ENCODE results near the gene TSPAN31. TPM values are rescaled to one million over a fixed set of nuclear protein-coding genes. Genes with fewer than 3 reads are reported as not detected.
A peak's percentile ranks its signal among the peaks of the same experiment; 100 is the strongest.

TSPAN31 gene
- total and polyA plus RNA-seq, 2 of the 8 experiments (the other 6 are each of a cell fraction or from before 2014, with no cell fraction given) = 15.8 to 31.4 TPM

GRCh38 chr12:57772429-57773322 lies 27.8 kb downstream of the TSPAN31 start, which contains the start of gene EEF1AKMT3:
EEF1AKMT3 (plus strand) TSS chr12:57772614; CDS start chr12:57772725, 111 bp downstream.
- H2BK12ac ChIP-seq (ENCODE audit: low read depth, low read length) = peak within 1 kb of the TSS; percentile 99
- peak within 1 kb of the TSS; percentile 99 for H4K5ac ChIP-seq (ENCODE audit: insufficient read length, low read depth, low read length)
- peak within 1 kb of the TSS; percentile 99 for H3K27ac ChIP-seq (ENCODE audit: low read depth, low read length)
- H3K18ac ChIP-seq (ENCODE audit: extremely low read depth, low read length) = peak within 1 kb of the TSS; percentile 99
- no peak within 1 kb of the TSS; the same call in 1 of the 2 replicates for H2AK5ac ChIP-seq (ENCODE audit: low read depth, low read length)
- peak within 1 kb of the TSS; percentile 96 for H4K91ac ChIP-seq (replicated peaks; ENCODE audit: insufficient read length, low read length)
- peak within 1 kb of the TSS; percentile 96 to 99 for H3K4me2 ChIP-seq (ENCODE audit: insufficient read depth in 1 of 2, low read depth in 2 of 2, low read length in 2 of 2)
- H3K79me1 ChIP-seq (ENCODE audit: low read depth, low read length) = no peaks in the 10 kb centered on the region; the same call in 1 of the 2 replicates
- 0 out of 4 replicates have a peak, but pooled peaks cover 0 to 7% of the 10 kb centered on the region in 2 experiments for H3K79me2 ChIP-seq (ENCODE audit: control insufficient read depth in 1 of 2, insufficient read depth in 2 of 2, low read length in 2 of 2)
- peak within 1 kb of the TSS; percentile 100 for H2BK5ac ChIP-seq (ENCODE audit: low read depth, low read length)
- H4K20me1 ChIP-seq (replicated peaks in 1 of 2; ENCODE audit: control insufficient read depth in 1 of 2, insufficient read depth in 2 of 2, low read length in 2 of 2) = no peaks in the 10 kb centered on the region
- no peaks in the 10 kb centered on the region for H3K9me3 ChIP-seq (ENCODE audit: insufficient read depth in 2 of 2, low read depth in 1 of 2, low read length in 1 of 2)
- 7% methylated on average over 40 of the region's 67 CpGs; no CpG with 5 or more reads in 1 of the 2 experiments for WGBS, 2 experiments (ENCODE audit: extremely low coverage in 1 of 2, insufficient coverage in 1 of 2, insufficient read length in 1 of 2, insufficient replicate concordance in 2 of 2, low coverage in 1 of 2, low lambda C conversion rate in 2 of 2, missing lambda C conversion rate in 1 of 2)
- H3K56ac ChIP-seq (replicated peaks; ENCODE audit: insufficient read length, low read depth, low read length) = peak within 1 kb of the TSS; percentile 85
- H2AFZ ChIP-seq (ENCODE audit: low read length) = peak within 1 kb of the TSS; percentile 80
- H2BK15ac ChIP-seq (ENCODE audit: low read length) = peak within 1 kb of the TSS; percentile 99
- peak within 1 kb of the TSS; percentile 91 for H3K4ac ChIP-seq (replicated peaks; ENCODE audit: insufficient read length, low read depth, low read length)
- H3K9ac ChIP-seq (replicated peaks in 1 of 4; ENCODE audit: extremely low read depth in 1 of 4, low read depth in 3 of 4, low read length in 3 of 4) = peak within 1 kb of the TSS; percentile 98 to 100 (median 99)
- H3K4me1 ChIP-seq (replicated peaks in 1 of 4; ENCODE audit: control insufficient read depth in 3 of 4, insufficient read depth in 4 of 4, low read length in 3 of 4) = peaks cover 0 to 3% (median 1%) of the 10 kb centered on the region in 4 experiments; a peak in 3 of 7 replicates
- H3K36me3 ChIP-seq (ENCODE audit: control insufficient read depth in 2 of 4, insufficient read depth in 4 of 4, low read length in 3 of 4) = peaks cover 10 to 17% (median 13%) of the 10 kb centered on the region in 4 experiments; a peak in 7 of 8 replicates
- H3K14ac ChIP-seq (ENCODE audit: insufficient read length) = no peak within 1 kb of the TSS
- H3K4me3 ChIP-seq (ENCODE audit: extremely low read depth in 1 of 4, insufficient read depth in 2 of 4, low read depth in 3 of 4, low read length in 4 of 4) = peak within 1 kb of the TSS; percentile 79 to 99 (median 95)
- H4K8ac ChIP-seq (ENCODE audit: extremely low read depth, insufficient read depth, low read length) = peak within 1 kb of the TSS; percentile 100
- peaks cover 0 to 4% (median 1%) of the 10 kb centered on the region in 4 experiments; a peak in 2 of 7 replicates for H3K27me3 ChIP-seq (replicated peaks in 1 of 4; ENCODE audit: control insufficient read depth in 3 of 4, extremely low read depth in 1 of 4, insufficient read depth in 3 of 4, low read length in 3 of 4)
- H3K23me2 ChIP-seq (ENCODE audit: low read depth, low read length) = peaks cover 12% of the 10 kb centered on the region; the same call in 1 of the 2 replicates
- DNase-seq (ENCODE audit: low read depth in 1 of 2, low spot score in 2 of 2) (no peak), FAIRE-seq (no peak)
- peak within 1 kb of the TSS; percentile 86 for H2BK120ac ChIP-seq (replicated peaks; ENCODE audit: low read depth, low read length)
- ChIA-PET CTCF (ENCODE audit: partially characterized antibody) (interaction anchor here (0.6 to 4.5 kb wide), 8 partner anchors 10 to 79 kb away, joined by 3 to 28 read pairs (median 4); partner anchors contain the start of genes OS9 and TSFM), POLR2A (ENCODE audit: partially characterized antibody) (interaction anchor here (0.7 to 2.0 kb wide), 31 partner anchors 8 to 179 kb away, joined by 3 to 22 read pairs (median 4); partner anchors contain the start of genes CTDSP2, MARCHF9, TSFM and TSPAN31)
- H3K23ac ChIP-seq (ENCODE audit: insufficient read length) = no peak within 1 kb of the TSS
- H2BK20ac ChIP-seq (ENCODE audit: low read length) = 0 out of 2 replicates have a peak within 1 kb of the TSS, but pooled peaks have one; percentile 82
- TF ChIP-seq POLR2A (IDR thresholded peaks at IDR 0.05; ENCODE audit: control extremely low read depth in 1 of 2, low read depth in 2 of 2, low read length in 2 of 2) = no peak
- no peak for TF ChIP-seq SIN3A (conservative IDR thresholded peaks at IDR 0.05 in 1 of 2, IDR thresholded peaks at IDR 0.05 in 1 of 2; ENCODE audit: low read depth in 1 of 2, low read length in 2 of 2)
- peak; percentile 59; the same call in 1 of the 2 replicates for TF ChIP-seq RBBP5 (IDR thresholded peaks at IDR 0.05; ENCODE audit: borderline replicate concordance, low read depth, low read length)
- 0 out of 2 replicates have a peak, but pooled peaks have one; percentile 25 for TF ChIP-seq TAF1 (IDR thresholded peaks at IDR 0.05; ENCODE audit: low read depth, low read length)
- TF ChIP-seq TEAD4 (IDR thresholded peaks at IDR 0.05; ENCODE audit: low read depth, low read length) = no peak
- peak; percentile 33; the same call in 1 of the 2 replicates for TF ChIP-seq SUZ12 (IDR thresholded peaks at IDR 0.05; ENCODE audit: low read length)
- no peak for TF ChIP-seq RNF2 (IDR thresholded peaks at IDR 0.05; ENCODE audit: borderline replicate concordance, low read depth, low read length, missing control alignments, poor library complexity, severe bottlenecking)
- peak; percentile 79 for TF ChIP-seq KDM4A (IDR thresholded peaks at IDR 0.05; ENCODE audit: low read depth, low read length, severe bottlenecking)
- no peak for TF ChIP-seq SAP30 (IDR thresholded peaks at IDR 0.05; ENCODE audit: insufficient read depth, insufficient replicate concordance, low read length)

All from H1 (cell line).